Fibroblast of the conjunctiva (primary cell): ENCODE results near the gene ZNF774.
"Not testable (repeated sequence)": the region's sequence is repeated elsewhere in the genome, so short reads cannot be mapped to it uniquely, and the experiment has no call there.

Source experiments
- DNase-seq: peaks from one replicate; pipeline ENCODE4 v3.0.0-alpha.2; 2010; ENCODE audit warnings: low read depth

ZNF774 gene

DNA sequence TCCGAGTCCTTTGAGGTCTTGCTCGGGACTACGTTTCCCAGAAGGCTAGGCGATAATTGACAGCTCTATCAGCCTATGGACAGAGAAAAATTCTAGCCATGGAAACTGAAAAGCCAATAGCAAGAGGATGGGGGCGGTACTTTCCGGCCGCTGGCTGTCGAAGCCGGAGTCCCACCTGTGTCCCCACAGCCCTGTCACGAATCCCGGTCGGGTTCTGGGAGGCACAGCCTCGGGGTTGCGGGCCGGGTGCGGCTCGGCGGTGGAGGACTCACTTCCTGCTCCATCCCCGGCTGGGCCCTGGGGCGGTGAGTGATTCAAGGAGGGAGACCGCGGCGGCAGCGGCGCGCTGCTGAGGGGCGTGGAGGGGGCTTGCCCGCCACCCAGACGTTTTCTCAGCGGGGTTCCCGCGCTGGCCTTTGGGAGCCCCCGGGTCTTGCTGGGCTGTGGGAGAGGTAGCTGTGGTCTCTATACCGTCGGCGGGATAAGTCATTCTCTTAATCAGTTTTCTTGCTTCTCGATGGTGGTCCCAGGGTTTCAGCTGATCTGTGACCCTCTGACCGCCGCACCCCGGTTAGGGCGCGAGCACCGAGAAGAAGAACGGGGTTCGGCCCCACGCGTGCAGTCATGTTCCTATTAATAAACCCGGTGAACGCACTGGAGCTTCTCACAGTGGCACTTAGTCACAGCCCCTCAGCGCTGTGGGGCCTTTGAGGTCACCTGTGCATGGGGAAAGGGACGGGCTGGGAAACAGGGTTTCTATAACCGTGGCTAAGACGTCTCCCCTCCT lies at the start of gene ZNF774:
ZNF774 (plus strand) TSS at position 178 of the 787 bp plus-strand sequence. CDS start 2,377 bp downstream, outside the sequence.
- peak; percentile 87 for DNase-seq

DNA sequence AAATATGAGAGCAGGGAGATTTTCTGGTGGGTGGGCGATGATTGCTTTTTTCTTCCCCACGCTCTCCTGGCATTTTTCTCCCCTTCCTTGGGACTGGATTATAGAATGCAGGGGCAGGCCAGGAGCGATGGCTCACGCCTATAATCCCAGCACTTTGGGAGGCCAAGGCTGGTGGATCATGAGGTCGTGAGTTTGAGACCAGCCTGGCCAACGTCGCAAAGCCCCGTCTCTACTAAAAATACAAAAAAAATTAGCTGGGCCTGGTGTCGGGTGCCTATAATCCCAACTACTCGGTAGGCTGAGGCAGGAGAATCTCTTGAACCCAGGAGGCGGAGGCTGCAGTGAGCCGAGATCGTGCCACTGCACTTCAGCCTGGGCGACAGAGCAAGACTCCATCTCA lies 46.7 kb upstream of the ZNF774 start:
- DNase-seq = not testable (repeated sequence)

DNA sequence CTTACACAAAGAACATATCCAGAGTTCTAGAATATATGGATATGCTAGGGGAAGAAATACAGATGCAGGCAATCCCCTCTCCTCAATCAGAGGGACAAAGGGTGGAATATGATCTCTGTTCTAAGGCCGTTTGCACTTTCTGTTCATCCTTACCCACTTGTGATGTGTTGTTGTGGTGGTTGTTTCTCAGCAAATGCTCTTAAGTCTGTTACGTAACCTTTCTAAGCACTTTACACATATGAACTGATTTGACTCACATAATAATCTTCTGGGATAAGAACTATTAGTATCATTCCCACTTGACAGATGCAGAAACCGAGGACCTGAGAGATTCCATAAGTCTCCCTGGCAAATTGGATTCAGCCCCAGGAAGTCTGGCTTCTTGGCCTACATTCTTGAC lies 46.2 kb upstream of the ZNF774 start:
- no peak for DNase-seq

DNA sequence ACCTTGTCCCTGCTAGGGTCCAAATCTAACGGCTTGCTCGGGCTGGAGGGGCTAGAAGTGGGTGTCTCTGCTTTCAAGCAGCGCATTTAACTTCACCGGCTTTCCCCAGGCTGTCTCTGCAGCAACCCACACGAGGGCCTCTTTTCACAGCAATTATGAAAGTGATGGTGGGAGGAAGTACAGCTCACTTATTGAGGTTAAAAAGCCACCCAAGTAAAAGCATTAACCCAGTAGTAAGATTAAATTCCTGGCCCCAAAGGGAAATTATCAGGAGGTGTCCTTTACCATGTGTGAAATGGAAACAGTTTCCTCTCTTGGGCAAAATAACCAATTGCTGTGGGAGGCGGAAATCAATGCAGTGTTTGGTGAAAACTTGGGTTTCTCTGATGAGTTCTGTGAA lies 45.5 kb upstream of the ZNF774 start:
- no peak for DNase-seq

DNA sequence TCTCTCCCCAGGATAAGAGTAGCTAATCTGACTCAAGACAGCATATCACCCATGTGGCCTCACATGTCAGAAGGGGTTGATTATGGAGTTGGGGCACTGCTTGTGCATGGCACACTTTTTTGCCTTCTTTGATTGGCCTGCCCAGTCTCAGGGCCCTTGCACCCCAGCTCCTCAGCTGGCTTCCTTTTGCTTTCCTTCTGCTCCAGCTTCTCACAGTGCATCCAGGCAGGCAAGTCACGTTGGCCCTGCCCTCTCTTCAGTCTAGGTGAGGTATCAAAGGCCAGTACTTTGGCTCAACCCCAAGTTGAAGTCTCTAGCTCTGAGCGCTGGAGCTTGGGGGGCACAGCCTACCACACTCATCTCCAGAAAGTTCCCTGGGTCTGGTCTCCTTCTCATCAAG lies 44.4 kb upstream of the ZNF774 start:
- DNase-seq = no peak

DNA sequence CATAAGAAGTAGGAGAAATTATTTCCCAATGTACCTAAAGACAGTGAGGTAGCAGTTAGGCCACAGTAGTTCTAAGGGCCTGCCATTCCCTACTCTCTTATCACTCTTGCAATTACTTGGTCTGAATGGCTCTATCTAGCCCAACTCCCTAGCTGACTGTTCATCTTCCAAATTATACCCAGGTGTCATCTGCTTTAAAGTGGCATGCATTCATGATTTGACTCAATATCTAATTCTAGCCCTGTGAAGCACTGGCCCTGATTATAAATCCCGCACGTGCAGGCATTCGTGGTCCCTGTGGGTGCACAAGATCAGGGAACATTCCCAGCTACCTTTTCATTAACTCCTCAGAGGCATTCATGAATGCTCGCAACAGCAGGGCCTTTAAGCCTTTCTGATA lies 43.1 kb upstream of the ZNF774 start:
- no peak for DNase-seq

DNA sequence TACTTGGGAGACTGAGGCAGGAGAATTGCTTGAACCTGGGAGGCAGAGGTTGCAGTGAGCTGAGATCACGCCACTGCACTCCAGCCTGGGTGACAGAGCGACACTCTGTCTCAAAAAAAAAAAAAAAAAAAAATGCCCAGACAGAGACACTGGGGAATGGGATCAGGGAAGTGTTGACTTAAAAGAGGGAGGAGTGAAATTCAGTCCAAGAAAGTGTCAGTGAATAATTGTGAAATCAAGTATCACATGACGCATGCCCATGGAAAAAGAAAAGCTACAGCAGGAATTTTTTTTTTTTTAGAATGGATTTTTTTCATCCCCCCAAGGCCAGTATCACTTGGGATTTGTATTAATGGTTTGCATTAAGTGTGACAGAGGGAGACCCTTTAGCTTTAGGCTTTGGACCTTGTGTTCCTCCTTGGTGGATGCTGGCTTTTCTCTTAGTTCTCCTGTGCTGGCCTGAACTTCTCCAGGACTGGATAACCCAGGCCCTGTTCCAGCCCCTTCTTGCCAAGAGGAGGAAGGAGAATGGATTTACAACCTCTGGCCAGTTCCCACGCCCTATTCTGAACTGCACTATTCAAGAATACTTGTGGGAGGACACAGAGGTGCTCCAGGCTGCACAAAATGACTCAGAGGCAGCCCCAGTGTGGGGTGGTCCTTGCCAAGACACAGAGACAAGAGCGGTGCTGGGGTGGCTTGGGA lies 36.7 kb upstream of the ZNF774 start:
- peak; percentile 6 for DNase-seq

DNA sequence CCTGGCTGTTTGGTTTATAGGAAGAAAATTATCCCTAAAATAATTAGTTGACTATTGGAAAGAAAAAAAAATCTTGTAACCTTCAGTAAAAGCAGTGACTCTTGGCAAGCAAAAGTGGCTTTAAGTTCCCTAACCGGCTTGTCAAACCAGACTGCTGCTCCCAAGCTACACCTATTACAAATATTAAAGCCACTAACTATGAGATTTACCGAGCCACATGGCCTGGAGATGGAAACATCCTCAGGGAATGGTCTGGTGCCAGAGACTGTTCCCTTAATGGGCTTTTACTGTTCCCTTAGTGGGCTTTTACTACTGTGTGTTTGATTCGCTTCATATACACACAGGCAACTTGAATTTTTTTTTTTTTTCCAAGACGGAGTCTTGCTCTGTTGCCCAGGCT lies 35.9 kb upstream of the ZNF774 start:
- no peak for DNase-seq

DNA sequence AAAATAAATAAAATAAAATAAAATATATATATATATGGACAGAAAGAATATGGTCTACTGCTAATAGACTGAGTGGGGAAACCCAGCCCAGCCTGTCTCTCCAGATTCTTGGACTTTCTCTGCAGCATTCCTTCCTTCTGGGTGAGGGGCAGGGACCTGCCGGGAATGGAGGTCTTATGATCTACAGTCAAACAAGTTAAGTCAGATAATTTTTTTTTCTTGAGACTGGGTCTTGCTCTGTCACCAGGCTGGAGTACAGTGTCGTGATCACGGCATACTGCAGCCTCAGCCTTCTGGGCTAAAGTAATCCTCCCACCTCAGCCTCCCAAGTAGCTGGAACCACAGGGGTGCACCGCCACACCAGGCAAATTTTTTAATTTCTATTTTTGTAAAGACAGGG lies 33.5 kb upstream of the ZNF774 start:
- DNase-seq = no peak

DNA sequence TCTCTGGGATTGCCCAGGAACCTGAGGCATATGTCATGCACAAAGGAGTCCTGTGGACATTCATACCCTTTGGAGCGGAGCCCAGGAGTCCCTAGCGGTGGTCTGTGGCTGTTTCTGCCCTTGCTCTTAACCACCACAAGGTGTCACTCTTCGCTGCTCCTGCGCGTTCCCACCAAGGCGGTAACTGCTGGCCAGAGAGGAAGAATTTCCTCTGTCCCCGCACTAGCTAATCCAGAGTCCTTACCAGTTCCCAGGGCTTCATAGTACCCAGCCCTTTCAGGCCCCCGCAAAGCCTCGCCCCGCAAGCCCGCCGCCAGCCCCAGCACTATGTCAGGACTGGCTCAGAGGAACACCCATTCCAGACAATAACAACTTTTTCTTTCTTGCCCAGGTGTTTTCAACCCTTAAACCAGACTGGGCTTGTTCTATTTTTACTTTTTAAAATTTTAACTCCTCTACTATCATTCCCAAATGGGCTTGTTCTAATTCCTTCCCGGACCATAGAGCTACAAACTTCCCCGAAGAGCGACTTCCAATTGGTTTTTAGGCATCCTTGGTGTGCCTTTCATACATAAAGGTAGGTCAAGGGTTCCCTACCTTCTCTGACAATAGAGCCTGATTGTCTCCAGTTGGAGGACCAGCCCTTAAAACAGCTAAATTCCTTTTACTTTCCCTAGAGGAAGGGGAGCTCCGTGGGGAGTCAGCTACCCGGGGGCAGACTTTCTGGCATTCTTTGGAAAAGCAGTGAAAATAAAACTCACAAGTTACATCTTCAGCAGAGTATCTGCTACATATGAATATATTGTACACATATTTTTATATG lies 31.8 kb upstream of the ZNF774 start:
- DNase-seq = peak; percentile 80

DNA sequence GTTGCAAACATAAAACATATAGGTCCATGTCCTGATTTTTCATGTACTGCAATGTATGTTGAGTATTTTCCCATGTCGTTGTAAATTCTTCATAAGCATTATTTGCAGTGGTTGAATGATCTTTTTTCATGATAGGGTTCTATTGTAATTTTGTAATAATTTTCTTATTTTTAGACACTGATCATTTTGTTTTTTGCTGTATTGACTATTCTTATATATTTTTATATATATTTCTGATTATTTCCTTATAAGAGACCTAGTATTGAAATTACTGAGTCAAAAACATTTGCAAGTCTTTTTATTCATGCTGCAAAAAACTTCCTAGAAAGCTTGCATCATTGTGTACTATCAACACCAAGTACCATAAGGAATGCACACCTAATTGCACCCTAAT lies 31.2 kb upstream of the ZNF774 start:
- no peak for DNase-seq

DNA sequence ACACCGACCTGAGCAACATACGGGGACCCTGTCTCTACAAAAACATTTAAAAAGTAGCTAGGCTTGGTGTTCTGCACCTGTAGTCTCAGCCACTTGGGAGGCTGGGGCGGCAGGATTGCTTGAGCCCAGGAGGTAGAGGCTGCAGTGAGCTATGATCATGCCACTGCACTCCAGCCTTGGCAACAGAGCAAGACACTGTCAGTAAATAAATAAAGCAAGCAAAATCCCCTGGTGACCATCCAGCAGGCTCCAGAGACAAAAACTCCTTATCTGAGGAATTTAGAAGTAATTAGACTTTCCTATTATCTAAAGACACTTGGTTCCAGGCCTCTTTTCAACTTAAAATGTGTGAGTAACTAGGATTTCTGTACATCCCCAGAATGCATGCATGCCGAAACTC lies 29.5 kb upstream of the ZNF774 start:
- DNase-seq = no peak

DNA sequence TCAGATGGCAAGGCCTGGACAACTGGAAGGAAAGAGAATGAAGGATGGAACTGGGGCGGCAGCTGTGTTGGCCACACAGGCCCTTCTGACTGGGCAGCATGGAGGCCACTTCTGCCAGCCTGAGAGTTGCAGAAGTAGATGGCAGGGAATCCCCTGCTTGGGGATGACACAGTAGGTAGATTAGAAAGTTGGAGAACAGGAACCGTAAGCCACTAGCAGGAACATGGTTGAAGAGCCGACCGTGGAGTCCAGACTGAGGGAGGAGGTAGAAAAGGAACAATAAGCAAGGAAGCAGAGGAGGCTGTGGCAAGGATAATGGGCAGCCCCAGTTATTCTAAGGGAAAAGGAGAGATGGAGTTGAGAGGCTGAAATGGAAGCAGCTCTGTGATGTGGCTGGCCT lies 26.4 kb upstream of the ZNF774 start:
- no peak for DNase-seq

DNA sequence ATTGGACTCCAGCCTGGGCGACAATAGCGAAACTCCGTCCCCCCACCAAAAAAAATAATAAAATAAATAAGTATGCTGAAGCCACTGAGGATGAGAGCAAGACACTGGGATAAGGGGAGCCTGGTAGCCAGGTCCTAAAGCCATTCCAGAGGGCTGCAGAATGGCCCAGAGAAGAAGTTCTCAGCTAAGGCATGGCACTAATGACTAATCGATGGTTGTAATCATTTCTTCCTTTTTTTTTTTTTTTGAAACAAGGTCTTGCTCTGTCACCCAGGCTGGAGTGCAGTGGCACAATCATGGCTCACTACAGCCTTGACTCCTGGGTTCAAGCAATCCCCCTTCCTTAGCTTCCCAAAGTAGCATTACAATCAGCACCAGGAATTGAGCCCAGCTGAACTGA lies 25.6 kb upstream of the ZNF774 start:
- no peak for DNase-seq

DNA sequence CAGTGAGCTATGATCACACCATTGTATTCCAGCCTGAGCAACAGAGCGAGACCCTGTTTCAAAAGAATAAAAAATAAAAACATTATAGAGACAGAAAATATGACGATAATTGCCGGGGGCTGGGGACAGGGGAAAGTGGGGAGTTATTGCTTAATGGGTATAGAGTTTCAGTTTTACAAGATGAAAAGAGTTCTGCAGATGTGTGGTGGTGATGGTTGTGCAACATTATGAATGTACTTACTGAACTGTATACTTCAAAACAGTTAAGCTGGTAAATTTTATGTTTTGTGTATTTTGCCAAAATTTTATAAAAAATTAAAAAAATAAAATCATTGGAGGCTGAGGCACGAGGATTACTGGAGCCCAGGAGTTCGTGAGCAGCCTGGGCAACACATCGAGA lies 24.8 kb upstream of the ZNF774 start:
- DNase-seq = no peak

DNA sequence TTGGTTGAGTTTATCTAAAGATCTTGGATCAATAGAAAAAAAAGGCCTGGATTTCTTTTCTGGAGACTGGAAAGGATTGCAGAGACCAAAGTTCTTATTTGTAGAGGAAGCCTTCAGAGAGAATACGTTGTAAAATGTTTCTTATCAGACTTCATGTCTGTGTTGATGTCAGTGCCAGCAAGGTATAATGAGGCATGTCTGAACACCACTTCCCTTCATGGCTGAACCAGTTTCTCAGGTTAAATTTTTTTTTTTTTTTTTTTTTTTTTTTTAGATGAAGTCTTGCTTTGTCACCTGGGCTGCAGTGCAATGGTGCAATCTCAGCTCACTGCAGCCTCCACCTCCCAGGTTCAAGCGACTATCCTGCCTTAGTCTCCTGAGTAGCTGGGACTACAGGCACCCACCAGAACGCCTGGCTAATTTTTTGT lies 17.8 kb upstream of the ZNF774 start:
- DNase-seq = no peak

DNA sequence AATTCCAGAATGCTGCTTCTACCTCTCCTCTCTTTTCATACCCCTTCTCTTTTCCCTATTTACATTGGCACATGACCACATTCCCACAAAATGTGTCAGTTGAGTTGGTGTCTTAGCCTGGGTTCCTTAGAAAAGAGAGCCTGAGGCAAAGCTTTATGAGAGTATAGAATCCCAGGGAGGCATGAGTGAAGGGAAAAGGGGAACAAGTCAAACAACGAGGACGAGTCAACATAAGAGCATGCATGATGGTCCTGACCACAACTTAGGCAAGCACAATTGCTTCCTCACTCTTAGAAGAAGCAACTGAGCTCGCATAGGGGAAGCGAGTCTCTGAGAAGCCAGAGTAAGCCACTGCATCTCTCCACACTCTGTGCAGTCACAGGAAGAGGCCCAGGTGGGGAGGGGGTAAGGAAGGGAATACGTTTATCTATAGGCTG lies 15.4 kb upstream of the ZNF774 start:
- DNase-seq = no peak

DNA sequence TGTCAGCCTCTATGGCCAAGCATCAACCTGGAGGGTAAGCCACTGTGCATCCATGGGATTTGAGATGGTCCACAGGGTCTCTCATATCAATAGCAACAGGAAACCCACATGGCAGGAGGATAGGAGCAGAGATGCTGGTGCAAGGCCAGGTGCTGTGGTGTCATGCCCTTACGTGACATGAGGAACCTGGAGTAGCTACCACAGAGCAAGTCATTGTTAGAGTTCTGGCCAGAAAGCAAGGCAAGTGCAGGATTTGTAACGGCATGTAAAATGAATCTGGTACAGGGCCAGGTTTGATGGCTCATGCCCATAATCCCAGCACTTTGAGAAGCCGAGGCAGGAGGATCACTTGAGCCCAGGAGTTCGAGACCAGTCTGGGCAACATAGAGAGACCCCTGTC lies 14.8 kb upstream of the ZNF774 start:
- no peak for DNase-seq

DNA sequence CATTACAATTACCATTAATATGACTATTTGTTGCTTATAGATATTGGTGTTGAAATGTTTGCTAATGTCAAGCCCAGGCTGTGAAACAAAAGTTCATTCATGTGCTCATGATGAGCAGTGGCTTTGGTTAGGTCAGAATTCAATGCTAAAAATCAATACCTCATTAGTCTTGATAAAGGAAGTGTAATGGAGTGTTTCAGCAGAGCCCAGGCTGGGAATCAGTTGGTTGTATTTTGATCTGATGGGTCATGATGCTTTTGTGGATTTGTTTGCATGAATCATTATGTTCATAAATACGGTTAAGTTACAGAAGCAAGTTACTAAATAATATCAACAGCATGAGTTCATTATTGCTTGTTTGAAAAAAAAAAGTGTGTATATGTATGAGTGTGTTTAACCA lies 13.6 kb upstream of the ZNF774 start:
- no peak for DNase-seq

DNA sequence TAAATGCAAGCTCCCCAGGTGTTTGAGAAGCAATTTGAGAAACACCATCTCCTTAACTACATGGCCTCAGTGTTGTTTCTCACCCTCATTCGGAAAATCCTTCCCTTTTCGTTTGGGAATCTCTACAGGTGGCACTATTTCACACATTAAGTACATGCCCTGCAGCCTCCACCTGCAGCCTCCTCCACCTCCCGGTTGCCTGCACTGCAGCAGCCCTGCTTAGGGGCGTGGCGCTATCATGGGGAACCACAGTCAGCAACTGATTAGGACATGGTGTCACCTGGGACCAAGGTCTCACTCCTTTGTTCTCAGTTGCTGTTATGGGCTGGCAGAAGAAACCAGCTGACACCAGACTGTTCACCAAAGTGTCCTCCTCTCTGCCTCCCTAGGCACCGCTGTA lies 11.7 kb upstream of the ZNF774 start:
- no peak for DNase-seq

DNA sequence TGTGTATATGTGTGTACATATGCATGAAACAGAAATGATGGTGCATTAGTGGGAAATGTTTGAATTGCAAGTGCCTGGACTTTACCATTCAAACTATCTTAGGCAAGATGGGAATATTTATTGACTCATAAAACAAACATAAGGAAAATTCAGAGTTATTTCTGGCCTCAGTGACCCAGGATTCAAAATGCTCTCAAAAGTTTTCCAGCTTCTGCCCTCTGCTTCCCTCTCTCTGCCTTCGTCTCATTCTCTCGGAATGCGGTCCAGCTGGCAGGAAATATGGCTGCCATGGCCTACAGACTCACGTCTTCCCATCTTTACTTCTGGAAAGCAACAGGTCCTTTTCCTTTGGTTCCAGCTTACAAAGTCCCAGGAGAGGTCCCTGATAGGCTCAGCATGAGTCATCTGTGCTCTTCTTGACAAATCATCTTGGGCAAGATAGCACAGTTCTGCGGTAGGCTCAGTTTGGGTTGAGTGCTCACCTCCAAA lies 8.7 kb upstream of the ZNF774 start:
- DNase-seq = no peak

DNA sequence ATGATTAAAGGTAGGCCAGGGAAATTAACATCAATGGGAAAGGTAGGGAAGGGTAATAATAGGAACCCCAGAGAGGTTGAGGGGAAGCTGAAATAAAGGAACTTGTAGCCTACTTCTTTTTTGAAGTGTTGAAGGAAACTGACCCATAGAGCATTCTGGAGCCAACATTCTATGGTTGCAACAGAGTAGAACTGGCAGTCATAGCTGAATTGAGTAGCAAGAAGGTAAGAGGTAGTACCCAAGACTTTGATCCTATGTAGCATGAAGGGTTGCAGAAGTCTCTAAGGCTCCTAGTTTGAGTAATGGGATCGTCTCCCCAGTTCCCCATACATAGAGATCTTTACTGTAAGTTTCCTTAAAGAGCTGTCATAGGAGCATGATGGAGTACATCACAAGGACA lies 7.4 kb upstream of the ZNF774 start:
- no peak for DNase-seq

DNA sequence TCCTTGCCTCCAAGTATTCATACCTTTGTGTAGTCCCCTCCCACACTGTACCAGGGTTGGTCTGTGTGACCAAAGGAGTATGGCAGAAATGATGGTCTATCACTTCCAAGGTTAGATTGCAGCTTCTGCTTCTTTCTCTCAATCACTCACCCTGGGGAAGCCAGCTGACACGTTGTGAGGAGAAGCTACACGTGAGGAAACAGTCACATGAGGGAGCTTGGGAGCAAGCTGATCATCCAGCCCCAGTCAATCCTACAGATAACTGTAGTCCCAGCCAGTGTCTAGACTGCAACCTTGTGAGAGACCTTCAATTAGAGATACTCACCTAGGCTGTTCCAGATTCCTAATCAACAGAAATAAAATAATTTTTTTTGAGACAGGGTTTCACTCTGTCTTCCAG lies 6.2 kb upstream of the ZNF774 start:
- DNase-seq = no peak
